Activated T-cell treated with anti-CD3 and anti-CD28 coated beads for 24 hours (primary cell): Measurements from ENCODE around the gene HAS3.
A peak's percentile ranks its signal among the peaks of the same experiment; 100 is the strongest.
"Not testable (repeated sequence)": the region's sequence is repeated elsewhere in the genome, so short reads cannot be mapped to it uniquely, and the experiment has no call there.

Experiments
- DNase-seq: peaks from one replicate; pipeline ENCODE4 v3.0.0-alpha.2; 2020; ENCODE audit warnings: low read depth

HAS3 gene

DNA sequence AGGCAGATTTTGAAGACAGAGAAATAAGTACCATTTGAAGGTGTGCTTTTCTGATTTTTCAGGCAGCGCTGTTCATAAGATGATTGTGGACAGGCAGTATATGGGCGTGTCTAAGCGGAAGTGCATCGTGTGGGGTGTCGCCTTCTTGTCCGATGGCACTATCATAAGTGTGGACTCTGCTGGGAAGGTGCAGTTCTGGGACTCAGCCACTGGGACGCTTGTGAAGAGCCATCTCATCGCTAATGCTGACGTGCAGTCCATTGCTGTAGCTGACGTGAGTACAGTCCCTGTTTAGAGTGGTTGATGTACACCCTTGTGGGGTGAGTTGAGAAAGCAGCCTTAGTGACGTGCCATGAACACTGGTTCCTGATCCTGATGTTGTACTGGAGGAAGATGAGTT is 37.7 kb downstream of the HAS3 start:
- DNase-seq, result no peak

- DNase-seq, result no peak
Measured at GRCh38 chr16:69145658-69146057, 40.2 kb downstream of the HAS3 start.

DNA sequence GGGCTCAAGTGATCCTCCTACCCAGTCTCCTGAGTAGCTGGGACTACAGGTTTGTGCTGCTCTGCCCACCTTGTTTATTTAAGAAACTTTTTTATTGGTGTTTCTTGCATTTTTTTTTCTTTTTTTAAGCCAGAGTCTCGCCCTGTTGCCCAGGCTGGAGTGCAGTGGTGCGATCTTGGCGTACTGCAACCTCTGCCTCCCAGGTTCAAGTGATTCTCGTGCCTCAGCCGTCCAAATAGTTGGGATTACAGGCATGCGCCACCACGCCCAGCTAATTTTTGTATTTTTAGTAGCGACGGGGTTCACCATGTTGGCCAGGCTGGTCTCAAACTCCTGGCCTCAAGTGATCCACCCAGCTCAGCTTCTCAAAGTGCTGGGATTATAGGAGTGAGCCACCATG is 44.2 kb downstream of the HAS3 start:
- not testable (repeated sequence) for DNase-seq

DNA sequence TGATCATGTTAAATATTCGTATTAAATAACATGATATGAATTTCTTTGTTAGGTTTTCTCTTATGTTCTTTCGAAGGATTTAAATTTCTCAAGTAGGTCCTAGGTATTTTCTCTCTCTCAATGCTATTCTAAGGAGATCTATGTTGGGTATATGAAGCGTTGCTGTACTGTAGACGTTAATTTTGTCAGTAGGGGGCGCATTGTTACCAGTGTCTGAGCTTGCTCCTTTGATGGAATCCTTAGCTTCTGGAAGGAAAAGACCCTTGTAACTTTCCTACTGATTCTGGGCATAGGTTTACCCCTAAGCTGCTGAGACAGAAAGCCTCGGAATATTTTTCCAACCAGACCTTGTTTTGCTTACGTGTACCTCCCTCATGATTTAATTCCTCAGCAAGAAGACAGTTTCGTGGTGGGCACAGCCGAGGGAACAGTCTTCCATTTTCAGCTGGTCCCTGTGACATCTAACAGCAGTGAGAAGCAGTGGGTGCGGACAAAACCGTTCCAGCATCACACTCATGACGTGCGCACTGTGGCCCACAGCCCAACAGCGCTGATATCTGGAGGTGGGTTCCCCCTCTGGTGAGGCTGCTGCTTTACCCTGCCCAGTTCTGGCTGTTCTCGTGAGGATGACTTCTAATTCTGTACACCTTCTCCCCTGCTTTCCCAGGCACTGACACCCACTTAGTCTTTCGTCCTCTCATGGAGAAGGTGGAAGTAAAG is 44.9 kb downstream of the HAS3 start:
- DNase-seq, result peak; percentile 19

DNA sequence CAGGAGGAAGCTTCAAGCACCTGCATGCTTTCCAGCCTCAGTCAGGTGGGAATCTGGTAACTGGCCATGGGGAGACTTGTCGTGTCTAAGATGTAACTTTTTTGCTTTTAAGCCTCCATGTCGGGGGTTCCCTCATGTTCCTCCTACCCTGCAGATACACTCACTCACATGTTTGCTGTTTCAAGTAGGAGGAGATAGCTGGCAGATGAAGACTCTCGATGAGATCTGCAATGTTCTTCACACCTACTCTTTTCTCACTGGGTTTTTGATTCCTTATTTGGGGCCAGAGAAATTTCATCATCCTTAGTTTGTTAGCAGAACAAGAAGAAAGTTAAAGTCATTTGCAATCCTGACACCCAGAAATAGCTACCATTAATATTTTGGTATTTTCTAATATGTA is 51.7 kb downstream of the HAS3 start:
- no peak for DNase-seq

GRCh38 chr16:69160192-69160591 is 54.7 kb downstream of the HAS3 start:
- no peak for DNase-seq

DNA sequence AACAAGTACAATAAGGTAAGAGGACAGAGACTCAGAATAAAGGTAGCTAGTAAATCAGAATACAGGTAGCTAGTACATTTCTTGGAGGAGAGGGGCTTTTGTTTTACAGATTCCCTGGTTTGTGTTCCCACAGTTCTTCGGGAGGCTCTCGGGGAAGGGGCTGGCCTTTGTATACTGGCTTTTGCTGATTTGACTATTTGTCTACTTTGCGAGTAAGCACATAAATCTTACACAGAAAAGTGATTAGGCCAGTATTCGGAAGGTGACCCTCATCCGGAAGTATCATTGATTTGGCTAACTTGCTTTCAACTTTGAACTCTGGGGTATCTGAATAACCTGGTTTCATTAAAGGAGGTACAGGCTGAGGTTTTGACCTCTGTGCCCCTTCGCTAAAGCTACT is 60.1 kb downstream of the HAS3 start:
- no peak for DNase-seq

GRCh38 chr16:69166221-69166833 is 60.9 kb downstream of the HAS3 start:
- peak; percentile 73 for DNase-seq

DNA sequence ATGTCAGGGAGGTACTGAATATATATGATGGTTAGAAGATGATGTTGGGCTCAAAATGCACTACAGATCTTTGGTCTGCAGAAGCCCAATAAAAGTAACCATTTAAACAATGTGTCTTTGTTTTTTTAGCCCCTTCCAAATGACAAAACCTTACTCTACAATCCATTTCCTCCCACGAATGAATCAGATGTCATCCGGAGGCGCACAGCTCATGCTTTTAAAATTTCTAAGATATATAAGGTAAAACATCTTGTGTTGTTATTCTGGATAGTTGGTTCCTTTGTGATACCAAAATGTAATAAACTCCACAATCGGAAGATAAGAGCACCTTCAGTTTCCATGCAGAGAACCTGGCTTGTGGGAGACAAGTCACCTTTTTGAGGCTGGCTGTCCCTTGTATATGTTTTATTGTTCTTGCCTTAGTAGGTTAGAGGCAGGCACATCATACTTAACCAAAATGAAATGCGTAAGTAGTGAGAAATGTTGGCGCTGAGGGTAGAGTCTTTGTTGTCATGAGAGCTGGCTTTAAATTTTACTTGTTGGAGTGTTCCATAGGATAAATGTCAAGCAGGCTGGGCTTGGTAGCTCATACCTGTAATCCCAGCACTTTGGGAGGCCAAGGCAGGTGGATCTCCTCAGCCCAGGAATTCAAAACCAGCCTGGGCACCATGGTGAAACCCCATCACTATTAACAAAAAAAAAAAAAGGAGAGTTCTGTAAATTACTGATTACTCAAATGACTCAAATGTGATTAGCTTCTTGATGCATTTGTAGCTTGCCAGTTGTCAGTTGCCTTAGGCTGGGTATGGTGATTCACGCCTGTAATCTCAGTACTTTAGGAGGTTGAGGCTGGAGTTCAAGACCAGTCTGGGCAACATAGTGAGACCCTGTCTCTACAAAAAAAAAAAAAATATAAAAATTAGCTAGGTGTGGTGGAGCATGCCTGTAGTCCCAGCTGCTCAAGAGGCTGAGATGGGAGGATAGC is 61.8 kb downstream of the HAS3 start:
- DNase-seq, result no peak
